ENCODE measurements around the gene MTERF4. TPM values are rescaled to one million over a fixed set of nuclear protein-coding genes. Genes with fewer than 3 reads are reported as not detected.

MTERF4 gene
- total RNA-seq, 6 experiments from 2014 or later: 12.1 to 26.3 (median 17.0) TPM

DNA sequence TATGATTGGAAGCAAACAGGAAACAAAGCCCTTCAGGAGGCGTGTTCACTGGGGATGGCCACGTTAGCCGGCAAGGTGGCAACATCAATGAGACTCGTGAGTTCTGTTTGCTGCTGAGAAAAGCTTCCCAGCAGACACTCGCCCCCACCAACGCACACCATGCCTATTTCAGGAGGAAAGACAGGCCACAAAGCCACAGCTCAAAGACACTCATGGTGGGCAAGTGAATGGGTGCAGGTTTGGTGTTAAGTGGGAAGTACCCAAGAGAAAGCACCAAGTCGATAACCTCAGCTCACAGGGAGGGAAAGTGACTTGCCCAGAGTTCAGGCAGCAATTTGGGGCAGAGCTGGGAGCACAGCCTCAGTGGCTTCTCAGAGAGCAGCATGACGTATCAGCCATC is 10.5 kb upstream of the MTERF4 start:
- Histone ChIP-seq H3K27ac (no peak overlapping the region), H3K4me1 (no peaks in the 10 kb centered on the region), H3K36me3 (no peaks in the 10 kb centered on the region), H3K9me3 (no peaks in the 10 kb centered on the region), H3K4me3 (no peak overlapping the region), H3K27me3 (no peaks in the 10 kb centered on the region)
- ATAC-seq (no peak), DNase-seq (no peak)
- TF ChIP-seq POLR2A (IDR thresholded peaks at IDR 0.05): no peak
- TF ChIP-seq, protein P1, sequence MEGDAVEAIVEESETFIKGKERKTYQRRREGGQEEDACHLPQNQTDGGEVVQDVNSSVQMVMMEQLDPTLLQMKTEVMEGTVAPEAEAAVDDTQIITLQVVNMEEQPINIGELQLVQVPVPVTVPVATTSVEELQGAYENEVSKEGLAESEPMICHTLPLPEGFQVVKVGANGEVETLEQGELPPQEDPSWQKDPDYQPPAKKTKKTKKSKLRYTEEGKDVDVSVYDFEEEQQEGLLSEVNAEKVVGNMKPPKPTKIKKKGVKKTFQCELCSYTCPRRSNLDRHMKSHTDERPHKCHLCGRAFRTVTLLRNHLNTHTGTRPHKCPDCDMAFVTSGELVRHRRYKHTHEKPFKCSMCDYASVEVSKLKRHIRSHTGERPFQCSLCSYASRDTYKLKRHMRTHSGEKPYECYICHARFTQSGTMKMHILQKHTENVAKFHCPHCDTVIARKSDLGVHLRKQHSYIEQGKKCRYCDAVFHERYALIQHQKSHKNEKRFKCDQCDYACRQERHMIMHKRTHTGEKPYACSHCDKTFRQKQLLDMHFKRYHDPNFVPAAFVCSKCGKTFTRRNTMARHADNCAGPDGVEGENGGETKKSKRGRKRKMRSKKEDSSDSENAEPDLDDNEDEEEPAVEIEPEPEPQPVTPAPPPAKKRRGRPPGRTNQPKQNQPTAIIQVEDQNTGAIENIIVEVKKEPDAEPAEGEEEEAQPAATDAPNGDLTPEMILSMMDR (IDR thresholded peaks at IDR 0.05): no peak
- WGBS (ENCODE audit: insufficient coverage, low coverage, low lambda C conversion rate, missing lambda C conversion rate): 55% methylated on average over 6 of the region's 8 CpGs
- intact Hi-C loops (cut with DNase I): no loop called here

DNA sequence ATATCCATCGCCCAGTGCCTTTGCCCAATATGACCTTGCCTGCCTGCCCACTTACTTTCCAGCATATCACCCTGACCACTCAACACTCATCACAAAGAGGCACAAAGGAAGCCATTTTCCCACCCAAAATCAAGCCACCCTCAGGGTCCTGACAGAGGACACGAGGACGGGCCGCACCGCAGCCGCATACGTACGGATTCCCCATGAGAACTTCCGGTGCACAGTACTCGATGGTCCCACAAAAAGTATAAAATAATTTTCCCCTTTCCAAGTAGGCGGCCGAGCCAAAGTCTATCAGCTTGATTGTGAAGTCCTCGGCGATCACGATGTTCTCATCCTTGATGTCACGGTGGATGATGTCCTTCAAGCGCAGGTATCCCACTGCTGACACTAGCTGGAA is 10.0 kb upstream of the MTERF4 start:
- intact Hi-C loops (cut with DNase I): no loop called here
- Histone ChIP-seq H3K27me3 (no peaks in the 10 kb centered on the region), H3K36me3 (no peaks in the 10 kb centered on the region), H3K4me3 (no peak overlapping the region), H3K27ac (no peak overlapping the region), H3K4me1 (no peaks in the 10 kb centered on the region), H3K9me3 (no peaks in the 10 kb centered on the region)
- ATAC-seq: no peak
- no peak for DNase-seq
- 80% methylated on average over 11 of the region's 17 CpGs for WGBS (ENCODE audit: insufficient coverage, low coverage, low lambda C conversion rate, missing lambda C conversion rate)
- TF ChIP-seq POLR2A (IDR thresholded peaks at IDR 0.05): no peak
- TF ChIP-seq, protein P1 (IDR thresholded peaks at IDR 0.05): no peak

DNA sequence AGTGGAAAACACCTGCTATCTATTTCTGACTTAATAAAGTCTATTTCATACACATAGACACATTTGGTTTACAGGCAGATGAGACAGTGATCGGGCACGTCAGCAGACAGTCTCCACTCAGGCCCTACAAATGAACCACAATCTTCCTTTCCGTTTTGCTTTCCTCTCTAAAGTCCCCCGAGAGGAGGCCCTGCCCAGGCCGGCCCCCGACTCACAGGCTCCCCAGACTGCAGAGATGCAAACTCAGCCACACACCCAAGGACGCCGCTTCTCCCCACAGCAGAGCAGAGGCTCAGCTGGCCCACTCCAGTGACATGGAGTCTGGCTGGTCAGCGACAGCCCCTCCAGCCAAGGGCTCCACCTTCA is 9.3 kb upstream of the MTERF4 start:
- TF ChIP-seq POLR2A (IDR thresholded peaks at IDR 0.05): no peak
- TF ChIP-seq, protein P1 (IDR thresholded peaks at IDR 0.05): no peak
- Histone ChIP-seq H3K4me3 (no peak overlapping the region), H3K27me3 (no peaks in the 10 kb centered on the region), H3K27ac (no peak overlapping the region), H3K4me1 (no peaks in the 10 kb centered on the region), H3K9me3 (no peaks in the 10 kb centered on the region), H3K36me3 (no peaks in the 10 kb centered on the region)
- intact Hi-C loops (cut with DNase I): no loop called here
- peak in 1 of 3 donors; percentile 36 for DNase-seq
- peak in 1 of 4 donors; percentile 17 for ATAC-seq
- 60% methylated on average over 1 of the region's 9 CpGs for WGBS (ENCODE audit: insufficient coverage, low coverage, low lambda C conversion rate, missing lambda C conversion rate)

DNA sequence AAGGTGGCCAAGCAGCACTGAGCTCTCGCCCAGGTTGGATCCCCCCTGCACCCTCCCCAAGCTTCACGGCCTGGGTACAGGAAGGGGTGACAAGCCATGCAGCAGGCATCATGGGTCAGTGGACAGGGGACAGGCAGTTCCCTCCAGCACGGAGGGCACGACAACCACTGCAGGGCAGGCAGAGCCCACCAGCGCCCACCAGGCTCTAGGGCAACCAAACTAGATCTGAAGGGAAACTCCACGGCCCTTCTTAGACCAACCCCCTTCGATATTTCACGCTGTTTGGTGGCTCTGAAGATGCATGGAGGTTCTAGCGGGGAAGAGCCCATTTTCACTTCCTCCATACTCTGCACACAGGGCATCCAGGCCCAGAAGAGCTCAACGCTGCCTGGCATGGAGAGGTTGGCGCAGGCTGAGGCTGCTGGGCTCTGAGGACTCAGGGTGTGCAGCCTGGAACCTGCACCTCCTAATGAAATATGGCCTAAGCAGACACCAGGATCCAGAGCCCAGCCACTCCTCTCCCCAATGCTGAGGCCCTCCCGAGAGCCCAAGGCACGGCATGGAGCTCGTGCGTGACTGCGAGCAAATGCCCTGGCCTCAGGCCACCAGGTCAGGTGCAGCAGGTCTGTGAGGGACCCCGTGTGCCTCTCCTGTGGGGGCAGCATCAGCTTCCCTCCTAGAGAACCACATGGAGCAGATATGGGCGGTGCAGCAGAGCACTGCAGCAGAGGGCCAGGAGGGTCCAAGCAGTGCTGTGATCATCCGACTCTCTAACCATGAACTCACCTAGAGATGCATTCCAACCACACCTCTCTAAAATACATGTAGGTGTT is 8.7 kb upstream of the MTERF4 start:
- TF ChIP-seq, protein P1 (IDR thresholded peaks at IDR 0.05): no peak
- no peak for TF ChIP-seq POLR2A (IDR thresholded peaks at IDR 0.05)
- ATAC-seq: no peak
- no peaks in the 10 kb centered on the region for H3K27me3 ChIP-seq
- no peaks in the 10 kb centered on the region for H3K36me3 ChIP-seq
- 80% methylated on average over 1 of the region's 19 CpGs for WGBS (ENCODE audit: insufficient coverage, low coverage, low lambda C conversion rate, missing lambda C conversion rate)
- DNase-seq: no peak
- intact Hi-C loops (cut with DNase I): no loop called here
- H3K4me3 ChIP-seq: no peak overlapping the region
- H3K4me1 ChIP-seq: no peaks in the 10 kb centered on the region
- no peaks in the 10 kb centered on the region for H3K9me3 ChIP-seq
- no peak overlapping the region for H3K27ac ChIP-seq
